ENCODE results near the gene FOXO3.

DNA sequence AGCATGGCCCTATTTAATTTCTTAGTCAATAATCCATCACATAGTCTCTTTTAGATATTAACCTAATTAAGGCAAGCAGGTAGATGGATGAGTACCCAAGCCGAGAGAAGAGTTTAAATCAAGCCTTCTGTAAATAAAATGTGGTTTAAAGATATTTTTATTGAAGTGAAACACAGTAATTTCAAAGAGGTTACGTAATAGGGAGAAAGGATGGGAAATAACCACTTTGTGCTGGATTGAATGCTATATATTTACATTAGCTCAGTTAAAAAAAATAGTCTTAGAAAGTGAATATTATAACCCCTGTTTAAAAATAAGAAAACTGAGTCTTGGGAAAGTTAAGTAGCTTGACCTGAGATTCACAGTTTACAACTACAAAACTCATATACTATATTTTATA lies 37.0 kb upstream of the FOXO3 start:
- TF ChIP-seq, protein P1, sequence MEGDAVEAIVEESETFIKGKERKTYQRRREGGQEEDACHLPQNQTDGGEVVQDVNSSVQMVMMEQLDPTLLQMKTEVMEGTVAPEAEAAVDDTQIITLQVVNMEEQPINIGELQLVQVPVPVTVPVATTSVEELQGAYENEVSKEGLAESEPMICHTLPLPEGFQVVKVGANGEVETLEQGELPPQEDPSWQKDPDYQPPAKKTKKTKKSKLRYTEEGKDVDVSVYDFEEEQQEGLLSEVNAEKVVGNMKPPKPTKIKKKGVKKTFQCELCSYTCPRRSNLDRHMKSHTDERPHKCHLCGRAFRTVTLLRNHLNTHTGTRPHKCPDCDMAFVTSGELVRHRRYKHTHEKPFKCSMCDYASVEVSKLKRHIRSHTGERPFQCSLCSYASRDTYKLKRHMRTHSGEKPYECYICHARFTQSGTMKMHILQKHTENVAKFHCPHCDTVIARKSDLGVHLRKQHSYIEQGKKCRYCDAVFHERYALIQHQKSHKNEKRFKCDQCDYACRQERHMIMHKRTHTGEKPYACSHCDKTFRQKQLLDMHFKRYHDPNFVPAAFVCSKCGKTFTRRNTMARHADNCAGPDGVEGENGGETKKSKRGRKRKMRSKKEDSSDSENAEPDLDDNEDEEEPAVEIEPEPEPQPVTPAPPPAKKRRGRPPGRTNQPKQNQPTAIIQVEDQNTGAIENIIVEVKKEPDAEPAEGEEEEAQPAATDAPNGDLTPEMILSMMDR (IDR thresholded peaks at IDR 0.05), result no peak
- TF ChIP-seq POLR2A (IDR thresholded peaks at IDR 0.05), result no peak

Measured in testis (tissue), 2 donors.